ENCODE data around the gene LAMA2. TPM values are rescaled to one million over a fixed set of nuclear protein-coding genes. Genes with fewer than 3 reads are reported as not detected.

LAMA2 gene
- total RNA-seq, 4 donors from 2014 or later, result 1.7 to 112 (median 19.6) TPM

- intact Hi-C loops (cut with DNase I), result no loop called here
- Histone ChIP-seq H3K9me3 (no peaks in the 10 kb centered on the region), H3K27ac (peak overlapping the region in 2 of 4 donors; percentile 3 to 52), H3K4me1 (no peaks in the 10 kb centered on the region), H3K4me3 (no peak overlapping the region), H3K36me3 (no peaks in the 10 kb centered on the region), H3K27me3 (no peaks in the 10 kb centered on the region)
- TF ChIP-seq CTCF (IDR thresholded peaks at IDR 0.05) (no peak), POLR2A (IDR thresholded peaks at IDR 0.05) (no peak)
- 40 to 82% methylated on average over 1 of the region's 1 CpG for WGBS, 2 donors
- no peak for DNase-seq
Measured at GRCh38 chr6:129104131-129104530, 221.2 kb downstream of the LAMA2 start.

GRCh38 chr6:129104560-129104959 is 221.6 kb downstream of the LAMA2 start:
- H3K9me3 ChIP-seq, result no peaks in the 10 kb centered on the region
- no peaks in the 10 kb centered on the region for H3K27me3 ChIP-seq
- DNase-seq, result no peak
- no peak for TF ChIP-seq POLR2A (IDR thresholded peaks at IDR 0.05)
- TF ChIP-seq CTCF (IDR thresholded peaks at IDR 0.05), result no peak
- H3K4me1 ChIP-seq, result no peaks in the 10 kb centered on the region
- no peaks in the 10 kb centered on the region for H3K36me3 ChIP-seq
- 83 to 100% methylated on average over 1 of the region's 1 CpG for WGBS, 2 donors
- H3K27ac ChIP-seq, result peak overlapping the region in 3 of 4 donors; percentile 3 to 52 (median 19)
- intact Hi-C loops (cut with DNase I), result no loop called here
- H3K4me3 ChIP-seq, result no peak overlapping the region

GRCh38 chr6:129105035-129105434 is 222.1 kb downstream of the LAMA2 start:
- 83% methylated on average over 1 of the region's 1 CpG; no CpG with 5 or more reads in 1 of the 2 donors for WGBS, 2 donors
- TF ChIP-seq POLR2A (IDR thresholded peaks at IDR 0.05), result no peak
- TF ChIP-seq CTCF (IDR thresholded peaks at IDR 0.05), result no peak
- intact Hi-C loops (cut with DNase I), result no loop called here
- no peak for DNase-seq
- H3K27ac ChIP-seq, result peak overlapping the region in 3 of 4 donors; percentile 3 to 52 (median 19)
- no peaks in the 10 kb centered on the region for H3K27me3 ChIP-seq
- H3K4me3 ChIP-seq, result no peak overlapping the region
- H3K9me3 ChIP-seq, result no peaks in the 10 kb centered on the region
- no peaks in the 10 kb centered on the region for H3K4me1 ChIP-seq
- H3K36me3 ChIP-seq, result no peaks in the 10 kb centered on the region

- DNase-seq, result no peak
- intact Hi-C loops (cut with DNase I), result no loop called here
- TF ChIP-seq POLR2A (IDR thresholded peaks at IDR 0.05), result no peak
- no peak for TF ChIP-seq CTCF (IDR thresholded peaks at IDR 0.05)
- Histone ChIP-seq H3K4me3 (no peak overlapping the region), H3K27ac (no peak overlapping the region), H3K4me1 (no peaks in the 10 kb centered on the region), H3K9me3 (no peaks in the 10 kb centered on the region), H3K36me3 (no peaks in the 10 kb centered on the region), H3K27me3 (no peaks in the 10 kb centered on the region)
- 43 to 56% methylated on average over 2 of the region's 2 CpGs for WGBS, 2 donors
Measured at GRCh38 chr6:129105793-129106192, 222.9 kb downstream of the LAMA2 start.

GRCh38 chr6:129108337-129108736 is 225.4 kb downstream of the LAMA2 start:
- TF ChIP-seq CTCF (IDR thresholded peaks at IDR 0.05), result no peak
- TF ChIP-seq POLR2A (IDR thresholded peaks at IDR 0.05), result no peak
- no peak for DNase-seq
- no peaks in the 10 kb centered on the region for H3K27me3 ChIP-seq

More at GRCh38 chr6:129108337-129108736, 225.4 kb downstream of the LAMA2 start:
- intact Hi-C loops (cut with DNase I), result no loop called here
- Histone ChIP-seq H3K36me3 (no peaks in the 10 kb centered on the region), H3K27ac (no peak overlapping the region), H3K9me3 (no peaks in the 10 kb centered on the region), H3K4me1 (no peaks in the 10 kb centered on the region), H3K4me3 (no peak overlapping the region)
- 35 to 64% methylated on average over 1 of the region's 1 CpG for WGBS, 2 donors
